ENCODE measurements around the gene TTC27.

The TTC27 gene

GRCh38 chr2:32805104-32806095 is 177.6 kb downstream of the TTC27 start:
- H3K4me1 ChIP-seq (ENCODE audit: control insufficient read depth, insufficient read depth, low read length): no peaks in the 10 kb centered on the region
- H3K9me3 ChIP-seq (ENCODE audit: control insufficient read depth, insufficient read depth, low read length): no peaks in the 10 kb centered on the region
- no peaks in the 10 kb centered on the region for H3K27me3 ChIP-seq (ENCODE audit: control insufficient read depth, insufficient read depth, low read length)
- H3K27ac ChIP-seq (ENCODE audit: low read depth, low read length): peak overlapping the region; percentile 15
- no peak overlapping the region for H3K4me3 ChIP-seq (ENCODE audit: low read depth, low read length)
- H3K9ac ChIP-seq (ENCODE audit: low read depth, low read length): no peak overlapping the region
- no peaks in the 10 kb centered on the region for H3K36me3 ChIP-seq (ENCODE audit: control insufficient read depth, insufficient read depth, low read length)

DNA sequence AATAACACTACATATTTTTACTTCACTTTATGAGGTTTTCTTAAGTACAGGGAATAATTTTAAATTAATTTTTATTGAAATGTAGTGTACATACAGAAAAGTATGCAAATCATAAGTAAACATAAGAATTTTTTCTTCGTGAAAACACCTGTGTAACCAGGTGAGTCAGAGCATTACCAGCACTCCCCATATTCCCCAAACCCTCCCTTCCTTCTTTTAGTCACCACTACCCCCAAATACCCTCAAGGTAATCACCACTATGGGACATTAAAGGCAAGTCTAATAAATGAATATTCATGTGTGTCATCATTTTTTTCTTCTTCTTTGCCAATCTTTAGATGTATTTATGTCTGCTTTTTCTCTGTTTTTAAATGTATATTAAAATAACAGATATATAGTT is 179.0 kb downstream of the TTC27 start:
- H3K4me3 ChIP-seq (ENCODE audit: low read depth, low read length): no peak overlapping the region
- no peaks in the 10 kb centered on the region for H3K27me3 ChIP-seq (ENCODE audit: control insufficient read depth, insufficient read depth, low read length)
- no peak overlapping the region for H3K9ac ChIP-seq (ENCODE audit: low read depth, low read length)
- no peaks in the 10 kb centered on the region for H3K9me3 ChIP-seq (ENCODE audit: control insufficient read depth, insufficient read depth, low read length)
- no peaks in the 10 kb centered on the region for H3K4me1 ChIP-seq (ENCODE audit: control insufficient read depth, insufficient read depth, low read length)
- no peak overlapping the region for H3K27ac ChIP-seq (ENCODE audit: low read depth, low read length)
- H3K36me3 ChIP-seq (ENCODE audit: control insufficient read depth, insufficient read depth, low read length): no peaks in the 10 kb centered on the region

DNA sequence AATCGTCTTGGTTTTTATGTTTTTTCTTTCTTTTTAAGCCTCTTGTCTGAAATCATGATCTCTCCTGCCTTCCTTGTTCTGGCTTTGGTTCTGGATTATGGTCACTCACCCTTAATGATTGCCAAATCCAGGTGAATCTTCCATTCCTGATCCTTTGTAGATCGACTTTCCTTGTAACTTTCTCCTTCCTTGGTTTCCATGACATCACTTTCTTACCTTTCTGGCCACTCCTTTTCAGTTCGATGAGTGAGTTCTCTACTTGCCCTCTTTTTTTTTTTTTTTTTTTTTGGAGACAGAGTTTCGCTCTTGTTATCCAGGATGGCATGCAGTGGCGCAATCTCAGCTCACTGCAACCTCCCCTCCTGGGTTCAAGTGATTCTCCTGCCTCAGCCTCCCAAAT is 179.8 kb downstream of the TTC27 start:
- Histone ChIP-seq H3K27ac (ENCODE audit: low read depth, low read length) (no peak overlapping the region), H3K4me3 (ENCODE audit: low read depth, low read length) (no peak overlapping the region), H3K27me3 (ENCODE audit: control insufficient read depth, insufficient read depth, low read length) (no peaks in the 10 kb centered on the region), H3K36me3 (ENCODE audit: control insufficient read depth, insufficient read depth, low read length) (no peaks in the 10 kb centered on the region), H3K4me1 (ENCODE audit: control insufficient read depth, insufficient read depth, low read length) (no peaks in the 10 kb centered on the region), H3K9me3 (ENCODE audit: control insufficient read depth, insufficient read depth, low read length) (no peaks in the 10 kb centered on the region), H3K9ac (ENCODE audit: low read depth, low read length) (no peak overlapping the region)

- no peaks in the 10 kb centered on the region for H3K9me3 ChIP-seq (ENCODE audit: control insufficient read depth, insufficient read depth, low read length)
- no peaks in the 10 kb centered on the region for H3K36me3 ChIP-seq (ENCODE audit: control insufficient read depth, insufficient read depth, low read length)
- no peak overlapping the region for H3K27ac ChIP-seq (ENCODE audit: low read depth, low read length)
- H3K4me1 ChIP-seq (ENCODE audit: control insufficient read depth, insufficient read depth, low read length): no peaks in the 10 kb centered on the region
- H3K4me3 ChIP-seq (ENCODE audit: low read depth, low read length): no peak overlapping the region
- no peaks in the 10 kb centered on the region for H3K27me3 ChIP-seq (ENCODE audit: control insufficient read depth, insufficient read depth, low read length)
- H3K9ac ChIP-seq (ENCODE audit: low read depth, low read length): no peak overlapping the region
These were observed 183.2 kb downstream of the TTC27 start for GRCh38 chr2:32810909-32811495.

DNA sequence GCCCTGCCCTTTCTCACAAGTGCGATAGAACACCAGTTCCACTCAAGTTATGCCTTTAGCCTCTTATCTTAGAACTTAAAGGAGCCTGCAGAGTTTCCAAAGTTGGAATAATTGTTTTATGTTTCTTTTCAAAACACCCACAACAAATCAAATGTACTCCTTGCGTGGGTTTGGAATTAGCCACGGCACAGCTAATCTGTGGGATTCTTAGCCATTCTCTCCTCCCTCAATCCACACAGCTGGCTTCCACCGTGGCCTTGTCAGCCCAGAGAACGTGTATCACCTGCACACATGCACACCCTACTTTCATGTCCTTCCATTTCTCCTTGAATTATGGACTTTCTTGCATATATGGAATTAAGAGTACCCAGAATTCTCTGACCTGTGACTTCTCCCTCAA is 183.8 kb downstream of the TTC27 start:
- no peak overlapping the region for H3K9ac ChIP-seq (ENCODE audit: low read depth, low read length)
- no peaks in the 10 kb centered on the region for H3K9me3 ChIP-seq (ENCODE audit: control insufficient read depth, insufficient read depth, low read length)
- H3K27ac ChIP-seq (ENCODE audit: low read depth, low read length): no peak overlapping the region
- H3K27me3 ChIP-seq (ENCODE audit: control insufficient read depth, insufficient read depth, low read length): no peaks in the 10 kb centered on the region
- no peaks in the 10 kb centered on the region for H3K4me1 ChIP-seq (ENCODE audit: control insufficient read depth, insufficient read depth, low read length)
- no peak overlapping the region for H3K4me3 ChIP-seq (ENCODE audit: low read depth, low read length)
- no peaks in the 10 kb centered on the region for H3K36me3 ChIP-seq (ENCODE audit: control insufficient read depth, insufficient read depth, low read length)

DNA sequence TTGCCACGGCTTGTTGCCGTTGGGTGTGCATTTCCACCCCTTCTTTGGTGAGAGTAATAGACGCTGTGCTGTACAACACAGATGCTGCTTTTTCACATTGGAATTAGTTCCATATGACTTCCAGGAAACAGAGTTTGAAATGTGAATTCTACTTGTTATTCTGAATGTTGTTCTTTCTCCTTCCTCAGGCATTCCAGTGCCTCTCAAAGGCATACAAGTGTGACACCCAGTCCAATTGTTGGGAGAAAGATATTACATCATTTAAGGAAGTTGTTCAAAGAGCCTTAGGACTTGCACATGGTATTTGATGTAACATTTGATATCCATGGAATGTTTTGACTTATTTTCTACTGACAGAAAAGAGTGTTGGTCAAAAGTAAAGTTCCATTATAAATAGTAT is 184.5 kb downstream of the TTC27 start:
- no peaks in the 10 kb centered on the region for H3K4me1 ChIP-seq (ENCODE audit: control insufficient read depth, insufficient read depth, low read length)
- H3K36me3 ChIP-seq (ENCODE audit: control insufficient read depth, insufficient read depth, low read length): no peaks in the 10 kb centered on the region
- no peak overlapping the region for H3K9ac ChIP-seq (ENCODE audit: low read depth, low read length)
- no peaks in the 10 kb centered on the region for H3K27me3 ChIP-seq (ENCODE audit: control insufficient read depth, insufficient read depth, low read length)
- no peak overlapping the region for H3K27ac ChIP-seq (ENCODE audit: low read depth, low read length)
- no peaks in the 10 kb centered on the region for H3K9me3 ChIP-seq (ENCODE audit: control insufficient read depth, insufficient read depth, low read length)
- H3K4me3 ChIP-seq (ENCODE audit: low read depth, low read length): no peak overlapping the region

- no peaks in the 10 kb centered on the region for H3K36me3 ChIP-seq (ENCODE audit: control insufficient read depth, insufficient read depth, low read length)
- no peaks in the 10 kb centered on the region for H3K9me3 ChIP-seq (ENCODE audit: control insufficient read depth, insufficient read depth, low read length)
- no peak overlapping the region for H3K27ac ChIP-seq (ENCODE audit: low read depth, low read length)
- no peaks in the 10 kb centered on the region for H3K4me1 ChIP-seq (ENCODE audit: control insufficient read depth, insufficient read depth, low read length)
- no peaks in the 10 kb centered on the region for H3K27me3 ChIP-seq (ENCODE audit: control insufficient read depth, insufficient read depth, low read length)
- H3K4me3 ChIP-seq (ENCODE audit: low read depth, low read length): no peak overlapping the region
- no peak overlapping the region for H3K9ac ChIP-seq (ENCODE audit: low read depth, low read length)
These were observed 192.2 kb downstream of the TTC27 start for GRCh38 chr2:32820088-32820487.

DNA sequence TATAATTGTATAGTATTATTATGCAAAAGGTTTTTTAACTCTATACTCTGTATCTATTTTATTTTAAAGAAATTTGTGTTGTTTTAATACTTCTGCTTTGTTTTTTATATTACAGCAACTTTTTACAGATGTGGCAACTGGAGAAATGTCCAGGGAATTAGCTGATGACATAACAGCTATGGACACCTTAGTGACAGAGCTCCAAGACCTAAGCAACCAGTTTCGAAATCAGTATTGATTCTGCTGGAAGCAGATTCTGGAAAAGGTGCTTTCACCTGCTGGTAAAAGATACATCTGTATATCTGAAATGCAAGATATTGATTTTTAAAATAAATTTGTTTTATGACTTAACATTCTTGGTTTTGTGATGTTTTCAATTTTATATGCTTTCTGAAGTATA is 192.9 kb downstream of the TTC27 start:
- Histone ChIP-seq H3K9ac (ENCODE audit: low read depth, low read length) (no peak overlapping the region), H3K4me3 (ENCODE audit: low read depth, low read length) (no peak overlapping the region), H3K4me1 (ENCODE audit: control insufficient read depth, insufficient read depth, low read length) (no peaks in the 10 kb centered on the region), H3K27me3 (ENCODE audit: control insufficient read depth, insufficient read depth, low read length) (no peaks in the 10 kb centered on the region), H3K36me3 (ENCODE audit: control insufficient read depth, insufficient read depth, low read length) (no peaks in the 10 kb centered on the region), H3K9me3 (ENCODE audit: control insufficient read depth, insufficient read depth, low read length) (no peaks in the 10 kb centered on the region), H3K27ac (ENCODE audit: low read depth, low read length) (no peak overlapping the region)

DNA sequence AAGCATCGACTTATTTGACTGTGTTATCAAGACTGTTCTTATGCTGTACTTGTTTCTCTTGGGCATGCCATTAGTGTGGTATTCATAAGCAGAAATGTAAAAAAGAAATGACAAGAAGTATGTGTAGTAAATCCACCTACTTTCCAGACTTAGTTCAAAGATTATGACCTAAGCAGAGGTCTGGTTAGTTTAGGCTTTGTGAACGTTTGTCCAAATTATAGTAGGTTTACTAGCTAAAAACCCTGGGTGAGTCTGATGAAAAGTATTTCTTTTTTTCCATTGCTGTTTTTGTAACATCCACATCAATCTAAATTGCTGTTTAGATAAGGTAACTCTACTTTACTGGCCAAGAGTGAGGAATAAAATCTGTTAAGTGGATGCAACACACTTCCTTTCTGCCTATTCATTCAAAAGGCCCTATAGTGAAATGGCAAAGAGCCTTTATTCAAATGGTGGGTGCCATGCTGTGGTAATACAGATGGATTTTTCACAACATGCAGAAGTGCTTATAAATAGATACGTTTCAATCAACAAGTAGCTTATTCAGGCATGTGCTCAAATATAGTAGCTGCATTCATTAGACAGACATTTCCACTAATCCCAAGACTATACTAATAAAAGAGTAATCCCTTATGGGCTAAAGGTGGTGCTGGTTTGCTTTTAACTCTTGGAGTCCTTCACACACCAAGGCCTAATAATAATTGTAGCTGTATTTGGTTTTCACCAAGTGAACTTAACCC is 196.4 kb downstream of the TTC27 start:
- no peaks in the 10 kb centered on the region for H3K4me1 ChIP-seq (ENCODE audit: control insufficient read depth, insufficient read depth, low read length)
- H3K9me3 ChIP-seq (ENCODE audit: control insufficient read depth, insufficient read depth, low read length): no peaks in the 10 kb centered on the region
- no peak overlapping the region for H3K4me3 ChIP-seq (ENCODE audit: low read depth, low read length)
- H3K9ac ChIP-seq (ENCODE audit: low read depth, low read length): no peak overlapping the region
- H3K27ac ChIP-seq (ENCODE audit: low read depth, low read length): no peak overlapping the region
- no peaks in the 10 kb centered on the region for H3K36me3 ChIP-seq (ENCODE audit: control insufficient read depth, insufficient read depth, low read length)
- no peaks in the 10 kb centered on the region for H3K27me3 ChIP-seq (ENCODE audit: control insufficient read depth, insufficient read depth, low read length)

GRCh38 chr2:32825291-32825712 is 197.5 kb downstream of the TTC27 start:
- no peaks in the 10 kb centered on the region for H3K36me3 ChIP-seq (ENCODE audit: control insufficient read depth, insufficient read depth, low read length)
- H3K27ac ChIP-seq (ENCODE audit: low read depth, low read length): no peak overlapping the region
- no peaks in the 10 kb centered on the region for H3K9me3 ChIP-seq (ENCODE audit: control insufficient read depth, insufficient read depth, low read length)
- H3K9ac ChIP-seq (ENCODE audit: low read depth, low read length): no peak overlapping the region
- H3K4me1 ChIP-seq (ENCODE audit: control insufficient read depth, insufficient read depth, low read length): no peaks in the 10 kb centered on the region
- H3K27me3 ChIP-seq (ENCODE audit: control insufficient read depth, insufficient read depth, low read length): no peaks in the 10 kb centered on the region
- H3K4me3 ChIP-seq (ENCODE audit: low read depth, low read length): no peak overlapping the region

- no peaks in the 10 kb centered on the region for H3K9me3 ChIP-seq (ENCODE audit: control insufficient read depth, insufficient read depth, low read length)
These were observed 202.3 kb downstream of the TTC27 start for GRCh38 chr2:32830196-32830595.

More at GRCh38 chr2:32830196-32830595, 202.3 kb downstream of the TTC27 start:
- Histone ChIP-seq H3K9ac (ENCODE audit: low read depth, low read length) (no peak overlapping the region), H3K4me1 (ENCODE audit: control insufficient read depth, insufficient read depth, low read length) (no peaks in the 10 kb centered on the region), H3K4me3 (ENCODE audit: low read depth, low read length) (no peak overlapping the region), H3K27ac (ENCODE audit: low read depth, low read length) (no peak overlapping the region), H3K36me3 (ENCODE audit: control insufficient read depth, insufficient read depth, low read length) (no peaks in the 10 kb centered on the region), H3K27me3 (ENCODE audit: control insufficient read depth, insufficient read depth, low read length) (no peaks in the 10 kb centered on the region)

Measured in HUES48 (cell line).